DOHH2 (cell line): Measurements from ENCODE around the gene SLC6A19.

Source experiments
- H3F3A ChIP-seq: fragments of 200-600 bp; sonication (generic), shearing (Covaris generic); 2 replicates; pipeline ENCODE4 v1.6.0; 2016; ENCODE audit warnings: antibody characterized with exemption, mild to moderate bottlenecking; ENCODE audit not compliant: control insufficient read depth, insufficient read depth
- H3K27ac ChIP-seq: fragments of 200-600 bp; sonication (generic); 2 replicates; pipeline ENCODE4 v1.5.1; 2014; ENCODE audit warnings: low read depth, mild to moderate bottlenecking, low read length, moderate library complexity
- H3K27me3 ChIP-seq: fragments of 200-600 bp; sonication (generic); 2 replicates; pipeline ENCODE4 v1.6.1; 2014; ENCODE audit warnings: mild to moderate bottlenecking, low read length, mixed read lengths; ENCODE audit not compliant: control insufficient read depth
- H3K36me3 ChIP-seq: fragments of 200-600 bp; sonication (generic); 2 replicates; pipeline ENCODE4 v1.6.1; 2014; ENCODE audit warnings: mild to moderate bottlenecking, low read length, moderate library complexity, mixed read lengths; ENCODE audit not compliant: control insufficient read depth
- H3K4me1 ChIP-seq: fragments of 200-600 bp; sonication (generic); 2 replicates; pipeline ENCODE4 v1.6.1; 2014; ENCODE audit warnings: mild to moderate bottlenecking, low read length, mixed read lengths; ENCODE audit not compliant: control insufficient read depth
- H3K4me2 ChIP-seq: fragments of 200-600 bp; sonication (generic); 2 replicates; pipeline ENCODE4 v1.6.0; 2014; ENCODE audit warnings: mild to moderate bottlenecking, low read length, moderate library complexity
- H3K4me3 ChIP-seq: fragments of 200-600 bp; sonication (generic); 2 replicates; pipeline ENCODE4 v1.5.1; 2014; ENCODE audit warnings: mild to moderate bottlenecking, low read length, mixed read lengths
- H3K79me2 ChIP-seq: fragments of 200-600 bp; sonication (generic); 2 replicates; pipeline ENCODE4 v1.6.1; 2014; ENCODE audit warnings: mild to moderate bottlenecking, low read length, mixed read lengths; ENCODE audit not compliant: control insufficient read depth
- H3K9me2 ChIP-seq: fragments of 200-600 bp; sonication (generic); replicated peaks from 2 replicates; pipeline ENCODE4 v1.6.1; 2014; ENCODE audit warnings: mild to moderate bottlenecking, low read length, mixed read lengths; ENCODE audit not compliant: control insufficient read depth
- H3K9me3 ChIP-seq: fragments of 200-600 bp; sonication (generic); 2 replicates; pipeline ENCODE4 v1.6.1; 2014; ENCODE audit warnings: antibody characterized with exemption, low read length, mixed read lengths; ENCODE audit not compliant: control insufficient read depth, insufficient read depth
- H4K20me1 ChIP-seq: fragments of 200-600 bp; sonication (generic); 2 replicates; pipeline ENCODE4 v1.6.0; 2014; ENCODE audit warnings: low read depth, mild to moderate bottlenecking, antibody characterized with exemption, low read length, moderate library complexity; ENCODE audit not compliant: control insufficient read depth, insufficient read depth
- EZH2phosphoT487 ChIP-seq: fragments of 200-600 bp; sonication (generic); IDR thresholded peaks from 2 replicates; pipeline ENCODE4 v1.6.1; 2017; ENCODE audit warnings: borderline replicate concordance, mild to moderate bottlenecking, antibody characterized with exemption, low read length, moderate library complexity, mixed read lengths
- TF ChIP-seq, protein P1 (sequence below): fragments of 200-600 bp; sonication (generic); IDR thresholded peaks from one replicate; pipeline ENCODE4 v1.5.1; 2014; ENCODE audit warnings: antibody characterized with exemption, mild to moderate bottlenecking, low read depth, low read length; ENCODE audit not compliant: poor library complexity, severe bottlenecking

The SLC6A19 gene

DNA sequence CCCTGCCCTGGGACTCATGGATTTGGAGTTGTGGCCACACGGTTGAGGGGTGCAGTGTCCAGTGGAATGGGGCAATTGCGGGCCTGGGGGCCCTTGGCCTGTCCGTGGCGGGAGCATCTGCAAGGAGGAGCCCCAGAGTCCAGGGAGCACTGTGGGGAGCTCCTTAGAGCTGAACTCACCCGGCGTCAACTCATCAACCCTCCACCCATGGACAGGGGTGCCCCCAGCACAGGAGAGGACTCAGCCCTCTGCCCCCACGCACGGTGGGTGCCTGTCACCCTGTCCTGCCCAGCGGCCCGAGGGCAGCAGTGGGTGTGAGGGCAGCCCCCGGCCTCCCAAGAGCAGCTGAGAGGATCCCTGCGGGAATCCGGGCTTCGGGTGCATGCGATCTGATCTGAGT lies 23.2 kb downstream of the SLC6A19 start:
- Histone ChIP-seq H3K27ac (no peak overlapping the region), H3K4me1 (no peaks in the 10 kb centered on the region)

DNA sequence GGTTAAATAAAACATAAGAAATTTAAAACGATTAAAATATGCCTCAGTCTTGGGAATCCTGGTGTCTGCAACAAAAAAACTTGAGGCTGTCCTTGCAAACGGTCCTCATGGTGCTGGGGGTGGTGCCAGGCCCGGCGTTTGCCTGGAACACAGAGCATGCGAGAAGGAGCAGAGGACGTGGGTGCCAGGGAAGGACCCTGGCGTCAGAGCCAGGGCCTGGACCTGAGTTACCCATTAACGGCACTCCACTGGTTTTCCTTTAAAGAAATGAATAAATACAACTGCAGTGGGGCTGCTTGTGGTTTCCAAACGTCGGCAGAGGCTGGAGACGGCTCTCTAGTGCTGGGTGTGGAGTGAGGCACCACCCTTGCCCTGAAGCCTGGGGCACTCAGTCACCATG lies 23.7 kb downstream of the SLC6A19 start, which contains the start of gene SLC6A18:
TSS of gene SLC6A18 (plus strand) at position 301 of the 400 bp plus-strand sequence. CDS start at position 398, 97 bp downstream.
- H4K20me1 ChIP-seq = no peaks in the 10 kb centered on the region
- TF ChIP-seq, protein P1, sequence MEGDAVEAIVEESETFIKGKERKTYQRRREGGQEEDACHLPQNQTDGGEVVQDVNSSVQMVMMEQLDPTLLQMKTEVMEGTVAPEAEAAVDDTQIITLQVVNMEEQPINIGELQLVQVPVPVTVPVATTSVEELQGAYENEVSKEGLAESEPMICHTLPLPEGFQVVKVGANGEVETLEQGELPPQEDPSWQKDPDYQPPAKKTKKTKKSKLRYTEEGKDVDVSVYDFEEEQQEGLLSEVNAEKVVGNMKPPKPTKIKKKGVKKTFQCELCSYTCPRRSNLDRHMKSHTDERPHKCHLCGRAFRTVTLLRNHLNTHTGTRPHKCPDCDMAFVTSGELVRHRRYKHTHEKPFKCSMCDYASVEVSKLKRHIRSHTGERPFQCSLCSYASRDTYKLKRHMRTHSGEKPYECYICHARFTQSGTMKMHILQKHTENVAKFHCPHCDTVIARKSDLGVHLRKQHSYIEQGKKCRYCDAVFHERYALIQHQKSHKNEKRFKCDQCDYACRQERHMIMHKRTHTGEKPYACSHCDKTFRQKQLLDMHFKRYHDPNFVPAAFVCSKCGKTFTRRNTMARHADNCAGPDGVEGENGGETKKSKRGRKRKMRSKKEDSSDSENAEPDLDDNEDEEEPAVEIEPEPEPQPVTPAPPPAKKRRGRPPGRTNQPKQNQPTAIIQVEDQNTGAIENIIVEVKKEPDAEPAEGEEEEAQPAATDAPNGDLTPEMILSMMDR = no peak
- no peak for TF ChIP-seq EZH2phosphoT487
- no peak within 1 kb of the TSS for H3K4me2 ChIP-seq
- peaks cover 5% of the 10 kb centered on the region; the same call in 1 of the 2 replicates for H3K9me3 ChIP-seq
- no peaks in the 10 kb centered on the region for H3K9me2 ChIP-seq
- H3K36me3 ChIP-seq = no peaks in the 10 kb centered on the region
- H3K79me2 ChIP-seq = no peaks in the 10 kb centered on the region
- H3K4me3 ChIP-seq = no peak within 1 kb of the TSS
- no peak within 1 kb of the TSS for H3K27ac ChIP-seq
- no peaks in the 10 kb centered on the region for H3K4me1 ChIP-seq
- H3F3A ChIP-seq = no peaks in the 10 kb centered on the region
- H3K27me3 ChIP-seq = no peaks in the 10 kb centered on the region

More for the DNA sequence above, 23.2 kb downstream of the SLC6A19 start:
- no peak overlapping the region for H3K4me3 ChIP-seq
- H3F3A ChIP-seq = no peaks in the 10 kb centered on the region
- H3K27me3 ChIP-seq = no peaks in the 10 kb centered on the region
- no peaks in the 10 kb centered on the region for H3K9me2 ChIP-seq
- H3K36me3 ChIP-seq = no peaks in the 10 kb centered on the region
- no peak overlapping the region for H3K4me2 ChIP-seq
- no peaks in the 10 kb centered on the region for H4K20me1 ChIP-seq
- no peak for TF ChIP-seq EZH2phosphoT487
- TF ChIP-seq, protein P1 = no peak
- peaks cover 5% of the 10 kb centered on the region; the same call in 1 of the 2 replicates for H3K9me3 ChIP-seq
- H3K79me2 ChIP-seq = no peaks in the 10 kb centered on the region

DNA sequence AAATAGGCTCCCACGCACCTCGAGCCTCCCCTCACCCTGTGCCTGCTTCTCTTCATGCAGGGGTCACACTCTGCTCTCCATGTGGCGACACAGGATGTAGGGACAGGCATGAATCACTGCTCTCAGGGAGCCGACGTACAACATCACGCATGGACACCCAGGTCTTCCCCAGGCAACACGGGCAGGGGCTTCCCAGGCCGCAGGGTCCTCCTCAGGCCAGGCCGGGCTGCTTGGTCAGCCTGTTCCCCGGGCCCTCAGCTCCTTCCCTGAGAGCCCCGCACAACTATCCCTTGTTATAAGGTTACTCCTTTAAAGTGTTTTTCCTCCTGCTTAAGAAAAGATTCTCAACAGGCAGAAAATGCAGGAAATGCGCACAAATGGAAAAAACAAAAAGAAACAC lies 24.8 kb downstream of the SLC6A19 start:
- TF ChIP-seq EZH2phosphoT487 = no peak
- TF ChIP-seq, protein P1 = no peak
- Histone ChIP-seq H3K4me3 (no peak overlapping the region), H3K9me3 (peaks cover 5% of the 10 kb centered on the region; the same call in 1 of the 2 replicates), H4K20me1 (no peaks in the 10 kb centered on the region), H3K9me2 (no peaks in the 10 kb centered on the region), H3K36me3 (no peaks in the 10 kb centered on the region), H3F3A (no peaks in the 10 kb centered on the region), H3K79me2 (no peaks in the 10 kb centered on the region), H3K27ac (no peak overlapping the region), H3K27me3 (no peaks in the 10 kb centered on the region), H3K4me1 (no peaks in the 10 kb centered on the region), H3K4me2 (no peak overlapping the region)
